Bone marrow (tissue), 2 donors: ENCODE measurements around the gene KCTD14.
"Not testable (repeated sequence)": the region's sequence is repeated elsewhere in the genome, so short reads cannot be mapped to it uniquely, and the experiment has no call there.

Source experiments
- DNase-seq, 2 donors: peaks; one replicate each; lab custom pipeline; 2025; lab: John Stamatoyannopoulos, UW

Gene KCTD14

DNA sequence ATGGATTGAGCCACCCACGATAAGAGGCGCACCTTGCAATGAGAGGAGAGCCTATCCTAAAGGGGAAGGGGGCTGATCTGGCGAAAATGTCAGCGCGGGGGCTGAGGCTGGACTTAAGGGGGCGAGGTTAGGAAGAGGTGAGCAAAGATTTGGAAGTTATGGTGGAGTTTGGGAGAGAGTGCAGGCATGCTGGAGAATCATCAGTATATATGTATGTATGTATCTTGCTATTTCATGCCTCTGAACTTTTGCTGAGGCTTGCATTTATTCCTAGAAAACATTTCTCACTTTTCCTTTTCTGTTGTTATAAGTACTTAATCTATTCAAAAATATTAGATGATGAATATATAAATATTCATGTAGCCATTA lies 23.4 kb upstream of the KCTD14 start:
- DNase-seq = no peak

DNA sequence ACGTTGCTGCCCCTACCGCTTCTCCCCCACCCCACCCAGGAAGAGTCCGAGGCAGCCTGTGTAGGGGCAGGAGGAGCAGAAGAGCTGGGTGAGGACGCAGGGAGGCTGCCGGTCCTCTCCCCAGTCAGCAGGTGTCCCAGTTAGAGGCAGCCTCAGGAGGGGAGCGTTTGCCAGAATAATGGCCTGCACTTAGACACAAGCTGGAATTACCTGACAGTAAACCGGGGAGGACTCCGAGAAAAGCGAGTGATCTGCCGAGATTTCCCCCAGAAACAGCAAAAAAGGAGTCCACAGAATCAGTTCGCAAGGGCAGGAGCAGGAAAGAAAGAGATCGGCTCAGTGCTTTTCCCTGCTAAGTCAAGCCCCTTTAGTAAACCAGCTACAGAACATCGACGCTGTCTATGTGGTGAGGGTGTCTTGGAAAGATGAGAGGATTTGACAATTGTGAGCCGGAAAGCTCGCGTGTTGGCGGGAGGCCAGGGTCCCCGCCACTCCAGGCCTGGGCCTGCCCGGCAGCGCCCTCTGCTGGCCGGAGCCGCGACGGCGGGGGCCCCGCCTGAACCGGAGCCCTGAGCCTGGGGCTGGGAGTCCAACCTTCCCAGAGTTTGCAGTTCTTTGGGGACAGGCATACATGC lies 22.9 kb upstream of the KCTD14 start:
- peak; percentile 28 to 54 for DNase-seq

DNA sequence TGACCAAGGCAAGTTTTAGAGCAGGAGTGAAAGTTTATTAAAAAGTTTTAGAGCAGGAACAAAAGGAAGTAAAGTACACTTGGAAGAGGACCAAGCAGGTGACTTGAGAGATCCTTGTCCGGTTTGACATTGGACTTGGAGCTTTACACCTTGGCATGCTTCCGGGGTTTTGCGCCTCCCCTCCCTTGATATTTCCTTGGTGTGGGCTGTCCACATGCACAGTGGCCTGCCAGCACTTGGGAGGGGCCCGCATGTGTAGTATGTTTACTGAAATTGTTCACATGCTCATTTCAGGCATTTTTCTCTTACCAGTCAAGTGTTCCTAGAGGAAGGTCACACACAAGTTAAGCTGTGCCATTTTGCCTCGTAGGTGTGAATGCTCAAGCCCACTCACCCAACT lies 21.6 kb upstream of the KCTD14 start:
- no peak for DNase-seq

DNA sequence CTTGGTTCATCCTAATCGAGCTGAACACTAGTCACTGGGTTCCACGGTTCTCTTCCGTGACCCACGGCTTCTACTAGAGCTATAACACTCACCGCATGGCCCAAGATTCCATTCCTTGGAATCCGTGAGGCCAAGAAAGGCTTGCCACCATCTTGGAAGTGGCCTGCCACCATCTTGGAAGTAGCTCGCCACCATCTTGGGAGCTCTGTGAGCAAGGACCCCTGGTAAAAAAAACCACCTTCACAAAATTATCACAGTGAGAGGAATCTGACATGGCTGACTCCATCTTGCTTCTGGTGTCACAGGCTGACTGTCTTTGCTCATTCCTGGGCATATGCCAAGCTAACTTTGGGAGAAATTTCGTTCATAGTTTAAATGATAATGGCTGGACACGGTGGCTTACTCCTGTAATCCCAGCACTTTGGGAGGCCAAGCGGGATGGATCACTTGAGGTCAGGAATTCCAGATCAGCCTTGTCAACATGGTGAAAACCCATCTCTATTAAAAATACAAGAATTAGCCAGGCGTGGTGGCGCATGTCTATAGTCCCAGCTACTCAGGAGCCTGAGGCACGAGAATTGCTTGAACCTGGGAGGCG lies 18.9 kb upstream of the KCTD14 start:
- DNase-seq = no peak

DNA sequence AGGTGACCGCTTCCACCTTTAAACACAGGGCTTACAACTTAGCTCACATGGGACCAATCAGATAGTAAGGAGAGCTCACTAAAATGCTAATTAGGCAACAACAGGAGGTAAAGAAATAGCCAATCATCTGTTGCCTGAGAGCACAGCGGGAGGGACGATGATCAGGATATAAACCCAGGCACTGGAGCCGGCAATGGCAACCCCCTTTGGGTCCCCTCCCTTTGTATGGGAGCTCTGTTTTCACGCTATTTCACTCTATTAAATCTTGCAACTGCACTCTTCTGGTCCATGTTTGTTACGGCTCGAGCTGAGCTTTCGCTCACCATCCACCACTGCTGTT lies 18.3 kb upstream of the KCTD14 start:
- not testable (repeated sequence) for DNase-seq

DNA sequence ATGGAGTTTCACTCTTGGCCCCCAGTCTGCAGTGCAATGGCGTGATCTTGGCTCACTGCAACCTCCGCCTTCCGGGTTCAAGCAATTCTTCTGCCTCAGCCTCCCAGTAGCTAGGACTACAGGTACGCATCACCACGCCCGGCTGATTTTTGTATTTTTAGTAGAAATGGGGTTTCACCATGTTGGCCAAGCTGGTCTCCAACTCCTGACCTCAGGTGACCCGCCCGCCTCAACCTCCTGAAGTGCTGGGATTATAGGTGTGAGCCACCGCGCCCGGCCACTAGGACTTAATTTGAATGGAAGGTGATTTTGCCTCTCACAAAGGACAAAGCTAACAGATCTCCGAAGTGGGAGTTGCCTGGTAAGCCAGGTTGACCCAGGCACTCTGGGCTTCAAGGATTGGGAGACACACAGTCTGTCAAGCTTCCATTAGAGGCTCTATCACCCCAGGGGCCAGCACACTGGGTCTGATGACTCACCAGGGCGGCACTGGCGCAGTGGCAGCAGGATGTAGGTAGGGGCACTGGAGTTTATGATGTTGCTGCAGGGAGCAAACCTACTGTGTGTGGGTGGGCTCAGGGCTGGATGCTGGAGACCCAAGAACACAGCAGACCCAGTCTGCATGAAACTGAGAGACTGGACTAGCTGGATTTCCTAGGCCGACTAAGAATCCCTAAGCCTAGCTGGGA lies 17.8 kb upstream of the KCTD14 start:
- no peak for DNase-seq

DNA sequence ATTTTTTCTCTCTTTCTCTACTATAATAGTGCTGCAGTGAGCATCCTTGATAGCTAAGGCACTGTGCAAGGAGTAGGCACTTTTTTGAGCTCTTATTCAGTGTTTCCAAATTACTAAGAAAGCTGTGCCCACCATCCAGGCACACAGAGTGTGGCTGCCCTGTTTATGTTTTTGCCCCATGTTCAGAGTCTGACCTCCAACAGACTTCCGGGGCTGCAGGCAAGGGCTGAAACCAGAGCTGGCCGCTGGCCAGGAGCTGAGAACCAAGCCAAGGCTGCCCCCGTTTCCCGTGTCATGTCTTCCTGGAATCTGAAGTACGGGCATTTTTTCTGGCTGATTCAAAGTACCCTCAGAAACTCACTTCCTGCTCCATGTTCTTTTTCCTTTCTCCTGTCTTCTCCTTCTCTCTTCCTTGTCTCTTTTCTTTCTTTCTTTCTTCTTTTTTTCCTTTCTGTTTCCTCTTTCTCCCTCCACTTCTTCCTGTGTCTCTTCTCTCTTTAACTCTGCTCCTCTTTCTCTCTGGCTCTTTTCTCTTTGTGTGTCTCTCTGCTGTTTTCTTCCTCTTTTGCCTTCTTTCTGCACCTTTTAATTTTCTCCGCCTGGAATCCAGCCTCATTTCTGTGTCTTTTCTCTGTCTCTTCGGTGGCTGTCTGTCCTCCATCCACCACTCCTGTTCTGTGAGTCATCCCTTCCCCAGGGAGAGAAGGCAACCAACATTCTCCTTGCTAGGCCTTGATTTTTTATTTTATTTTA lies 17.0 kb upstream of the KCTD14 start:
- peak in 1 of 2 donors; percentile 43 for DNase-seq

DNA sequence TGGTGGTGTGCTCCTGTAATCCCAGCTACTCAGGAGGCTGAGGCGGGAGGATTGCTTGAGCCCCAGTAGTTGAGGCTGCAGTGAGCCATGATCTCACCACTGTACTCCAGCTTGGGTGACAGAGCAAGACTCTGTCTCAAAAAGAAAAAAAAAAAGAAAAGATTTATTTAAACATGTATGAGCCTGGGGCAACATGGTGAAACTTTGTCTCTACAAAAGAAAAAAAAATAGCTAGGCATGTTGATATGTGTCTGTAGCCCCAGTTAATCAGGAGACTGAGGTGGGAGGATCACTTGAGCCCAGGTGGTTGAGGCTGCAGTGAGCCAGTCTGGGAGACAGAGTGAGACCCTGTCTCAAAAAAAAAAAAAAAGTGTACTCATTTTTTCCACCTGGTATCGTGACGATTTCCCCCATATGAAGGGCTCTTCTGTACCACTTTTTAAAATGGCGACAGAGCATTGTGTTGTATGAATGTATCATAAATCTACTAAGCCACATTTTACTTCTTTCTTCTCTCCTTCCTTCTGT lies 16.4 kb upstream of the KCTD14 start:
- no peak for DNase-seq

DNA sequence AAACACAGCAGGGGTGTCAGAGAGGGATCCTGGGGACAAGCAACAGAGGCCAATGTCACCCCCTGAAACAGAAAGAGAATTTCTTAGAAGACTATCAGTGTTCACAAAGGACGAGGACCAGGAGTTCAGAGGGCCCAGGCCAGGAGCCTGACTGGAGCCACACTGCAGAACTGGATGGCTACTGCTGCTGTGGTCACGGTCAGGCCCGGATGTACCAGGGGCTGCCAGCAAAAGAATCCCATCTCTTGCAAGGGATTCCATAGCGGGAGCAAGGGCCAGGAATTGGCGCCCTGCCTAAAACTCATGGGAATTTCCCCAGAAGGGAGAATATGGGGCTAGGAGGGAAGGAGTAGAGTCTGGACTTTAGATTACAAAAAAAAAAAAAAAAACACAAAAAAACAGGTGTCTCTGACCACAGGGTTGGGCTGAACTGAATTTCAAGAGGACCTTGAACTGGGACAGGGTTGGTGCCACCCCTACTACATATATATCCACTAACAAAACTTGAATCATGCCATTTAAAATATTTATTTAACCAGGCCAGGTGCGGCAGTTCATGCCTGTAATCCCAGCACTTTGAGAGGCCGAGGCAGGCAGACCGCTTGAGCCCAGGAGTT lies 15.7 kb upstream of the KCTD14 start:
- DNase-seq = no peak

DNA sequence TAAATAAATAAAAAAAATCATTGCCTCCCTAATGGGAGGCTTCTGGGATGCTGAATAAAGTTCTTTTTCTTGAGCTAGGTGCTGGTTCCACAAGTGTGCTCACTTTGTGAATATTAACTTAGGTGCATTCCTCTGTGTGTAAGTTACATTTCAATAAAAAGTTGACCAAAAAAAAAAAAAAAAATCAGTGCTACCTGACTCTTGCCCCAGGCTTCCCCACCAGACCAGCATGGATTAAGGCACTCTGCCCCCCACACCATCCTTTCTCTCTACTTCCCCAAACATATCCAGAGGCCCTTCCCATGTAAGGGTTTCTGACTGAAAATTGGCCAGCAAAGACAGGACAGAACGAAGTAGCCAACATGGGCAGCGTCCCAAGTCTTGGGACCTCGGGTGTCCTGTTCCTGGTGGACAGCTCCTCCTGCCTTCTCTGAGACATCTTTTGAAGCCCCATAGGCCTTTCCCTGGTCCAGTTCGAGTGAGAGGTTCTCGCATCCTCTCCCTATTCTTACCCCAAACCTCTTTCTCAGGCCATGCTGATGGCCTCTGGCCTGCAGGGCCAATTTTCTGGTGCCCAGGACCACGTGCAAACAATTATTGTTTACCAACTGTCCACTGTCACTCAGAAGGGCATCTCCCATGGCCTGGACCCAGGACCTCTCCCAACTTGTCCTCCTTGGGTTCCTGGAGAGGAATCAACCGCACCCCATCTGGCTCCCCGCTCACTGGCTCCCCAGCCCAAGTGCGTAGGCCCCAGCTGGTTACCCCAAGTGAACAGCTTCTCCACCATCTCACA lies 14.9 kb upstream of the KCTD14 start:
- no peak for DNase-seq

DNA sequence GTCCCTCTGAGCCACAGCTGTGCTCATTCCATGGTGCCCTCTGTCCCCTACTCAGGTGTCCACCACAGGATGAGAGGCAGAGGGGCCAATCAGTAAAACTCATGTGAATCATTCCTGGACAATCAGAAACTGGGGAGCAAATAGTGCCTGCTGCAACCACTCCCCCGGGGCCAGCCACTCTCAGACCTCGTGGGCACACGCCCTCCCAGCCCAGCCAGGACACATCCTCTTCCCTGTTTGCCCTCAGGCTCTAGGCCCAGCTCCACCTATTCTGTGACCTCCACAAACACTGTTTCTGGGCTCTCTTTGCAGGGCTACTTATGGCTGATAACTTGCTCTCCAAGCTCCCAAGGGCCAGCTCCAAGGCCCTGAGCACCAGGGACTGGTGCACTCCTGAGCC lies 14.0 kb upstream of the KCTD14 start:
- no peak for DNase-seq

DNA sequence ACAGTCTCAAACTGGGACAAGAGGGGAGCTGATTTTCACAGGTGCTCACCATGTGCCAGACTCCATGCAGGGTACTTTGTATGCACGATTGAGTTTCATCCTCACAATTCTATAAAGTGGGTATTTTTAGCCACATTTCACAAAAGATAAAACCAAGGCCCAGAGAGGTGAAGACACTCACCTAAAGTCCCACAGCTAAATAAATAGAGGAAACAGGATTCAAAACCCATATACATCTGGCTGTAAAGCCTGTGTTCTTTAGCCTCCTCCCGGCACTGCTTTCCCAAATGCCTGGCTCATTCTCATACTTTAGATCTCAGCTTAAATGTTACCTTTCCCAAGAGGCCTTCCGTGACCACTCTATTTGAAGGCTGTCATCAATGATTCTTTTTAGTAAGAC lies 13.2 kb upstream of the KCTD14 start:
- DNase-seq = no peak

DNA sequence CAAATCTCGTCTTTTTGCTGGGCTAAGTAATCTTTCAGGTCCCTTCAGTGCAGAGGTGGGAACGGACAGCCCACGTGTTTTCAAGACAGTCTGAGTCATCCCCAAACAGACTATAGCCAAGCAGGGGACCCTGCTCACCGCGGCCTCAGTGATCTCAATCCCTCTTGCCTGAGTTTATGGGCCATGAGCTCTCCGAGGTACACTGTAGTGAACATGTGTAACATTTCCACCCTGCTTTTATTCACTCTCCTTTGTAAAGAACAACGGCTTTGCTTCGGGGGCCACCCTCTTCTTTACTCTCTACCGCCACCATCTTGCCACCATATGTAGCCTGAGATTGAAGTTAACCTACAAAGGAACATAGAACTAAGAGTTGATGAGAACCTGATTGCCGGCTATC lies 11.5 kb upstream of the KCTD14 start:
- no peak for DNase-seq

DNA sequence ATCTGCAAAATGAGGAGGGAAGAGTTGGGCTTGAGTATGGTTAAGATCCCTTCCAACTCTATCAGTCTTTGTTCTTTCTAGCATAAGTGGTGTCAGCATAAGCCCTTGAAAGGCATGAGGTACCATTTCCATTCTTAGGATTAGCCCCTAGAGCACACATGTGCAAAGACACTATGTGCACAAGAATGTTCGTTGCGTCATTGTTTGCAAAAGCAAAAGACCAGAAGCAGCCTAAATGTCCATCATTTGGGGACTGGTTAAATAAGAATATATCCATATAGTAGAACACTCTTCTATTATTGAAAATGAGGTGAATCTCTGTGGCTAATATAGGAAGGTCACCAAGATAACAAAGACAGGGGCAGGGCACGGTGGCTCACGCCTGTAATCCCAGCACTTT lies 10.0 kb upstream of the KCTD14 start:
- no peak for DNase-seq

DNA sequence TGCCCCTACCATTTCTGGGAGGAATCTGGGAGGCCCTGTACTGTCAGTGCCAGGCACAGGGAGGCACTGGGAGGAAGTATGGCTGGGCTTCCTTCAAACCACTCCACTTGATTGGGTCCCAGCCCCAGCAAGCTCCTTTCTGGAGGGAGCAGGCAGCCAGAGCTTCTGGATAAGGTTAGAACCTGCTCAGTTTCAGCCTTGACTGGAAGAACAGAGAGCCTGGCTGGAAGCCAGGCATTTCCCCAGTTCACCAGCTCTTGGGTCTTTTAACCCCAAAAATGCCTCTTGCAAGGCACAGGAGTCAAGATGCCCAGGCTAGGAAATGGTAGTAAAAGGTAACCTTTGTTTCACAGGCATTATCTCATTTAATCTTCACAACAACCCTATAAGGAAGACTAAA lies 9.0 kb upstream of the KCTD14 start:
- DNase-seq = no peak

DNA sequence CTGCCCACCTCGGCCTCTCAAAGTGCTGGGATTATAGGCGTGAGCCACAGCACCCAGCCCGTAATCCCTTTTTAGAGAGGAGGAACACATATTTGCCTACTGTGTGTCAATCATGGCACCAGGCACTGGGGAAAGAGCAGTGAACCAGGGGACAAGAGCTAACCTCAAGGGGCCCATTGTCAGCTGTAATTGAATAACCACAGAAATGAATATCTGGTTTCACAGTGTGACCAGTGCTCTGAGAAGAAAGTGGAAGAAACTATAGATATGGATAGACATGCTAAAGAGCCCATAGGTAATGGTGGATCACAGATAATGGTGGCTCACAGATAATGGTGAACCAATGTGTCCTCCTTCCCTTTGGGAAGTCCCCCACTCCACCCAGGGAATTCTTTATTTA lies 8.6 kb upstream of the KCTD14 start:
- DNase-seq = no peak

DNA sequence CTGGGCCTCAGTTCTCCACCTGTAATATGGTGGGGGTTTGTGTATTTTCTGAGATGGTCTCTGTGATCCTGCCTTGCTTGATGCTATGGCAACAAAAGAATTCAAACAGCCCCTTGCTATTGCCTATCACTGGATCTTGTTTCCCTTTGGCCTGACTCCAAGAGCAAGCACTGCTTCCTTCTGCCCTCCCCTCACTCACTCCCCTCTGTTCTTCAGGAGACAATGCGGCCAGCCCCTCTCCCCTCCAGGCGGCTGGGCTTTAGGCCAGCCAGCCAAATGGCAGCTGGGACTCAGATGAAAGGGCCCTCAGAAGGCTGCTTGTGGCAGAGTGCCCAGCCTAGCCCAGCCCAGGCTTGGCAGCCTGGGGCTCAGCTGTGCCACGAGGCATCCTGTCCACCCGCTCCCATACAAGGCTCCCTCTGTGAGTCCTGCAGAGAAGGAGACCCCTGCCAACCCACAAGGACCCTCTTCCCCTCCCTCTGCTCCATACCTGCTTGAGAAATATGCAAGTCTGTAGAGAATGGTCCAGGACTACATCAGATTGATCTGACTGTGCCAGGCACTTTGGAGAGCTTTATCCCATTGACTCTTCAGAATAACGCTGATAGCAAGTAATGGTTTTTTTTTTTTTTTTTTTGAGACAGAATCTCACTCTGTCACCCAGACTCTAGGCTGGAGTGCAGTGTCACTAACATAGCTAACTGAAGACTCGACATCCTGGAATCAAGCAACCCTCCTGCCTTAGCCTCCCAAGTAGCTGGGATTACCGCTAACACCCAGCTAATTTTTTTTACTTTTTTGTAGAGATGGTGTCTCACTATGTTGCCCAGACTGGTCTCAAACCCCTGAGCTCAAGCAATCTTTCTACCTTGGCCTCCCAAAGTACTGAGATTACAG lies 7.6 kb upstream of the KCTD14 start:
- DNase-seq = peak in 1 of 2 donors; percentile 61

DNA sequence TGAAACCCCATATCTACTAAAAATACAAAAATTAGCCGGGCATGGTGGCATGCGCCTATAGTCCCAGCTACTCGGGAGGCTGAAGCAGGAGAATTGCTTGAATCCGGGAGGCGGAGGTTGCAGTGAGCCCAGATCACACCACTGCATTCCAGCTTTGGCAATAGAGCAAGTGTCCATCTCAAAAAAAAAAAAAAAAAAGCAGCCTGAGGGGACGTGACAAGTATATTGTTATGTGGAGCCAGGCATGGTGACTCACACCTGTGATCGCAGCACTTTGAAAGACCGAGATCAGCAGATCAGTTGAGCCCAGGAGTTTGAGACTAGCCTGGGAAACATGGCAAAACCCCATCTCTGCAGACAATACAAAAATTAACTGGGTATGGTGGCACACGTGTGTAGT lies 5.3 kb upstream of the KCTD14 start:
- DNase-seq = not testable (repeated sequence)

DNA sequence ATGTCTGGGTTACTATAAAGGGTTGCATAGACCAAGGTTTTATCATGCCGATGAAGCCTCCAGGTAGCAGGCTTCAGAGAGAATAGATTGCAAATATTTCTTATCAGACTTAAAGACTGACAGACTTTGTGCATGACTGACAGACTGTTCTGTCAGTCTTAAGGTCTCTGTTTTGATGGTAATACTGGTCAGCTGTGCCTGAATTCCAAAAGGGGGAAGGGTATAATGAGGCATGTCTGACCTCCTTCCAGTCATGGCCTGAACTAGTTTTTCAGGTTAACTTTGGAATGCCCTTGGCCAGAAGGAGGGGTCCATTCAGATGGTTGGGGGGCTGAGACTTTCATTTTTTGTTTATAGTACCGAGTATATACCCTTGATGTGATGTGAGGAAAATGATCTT lies 4.7 kb upstream of the KCTD14 start:
- no peak for DNase-seq

DNA sequence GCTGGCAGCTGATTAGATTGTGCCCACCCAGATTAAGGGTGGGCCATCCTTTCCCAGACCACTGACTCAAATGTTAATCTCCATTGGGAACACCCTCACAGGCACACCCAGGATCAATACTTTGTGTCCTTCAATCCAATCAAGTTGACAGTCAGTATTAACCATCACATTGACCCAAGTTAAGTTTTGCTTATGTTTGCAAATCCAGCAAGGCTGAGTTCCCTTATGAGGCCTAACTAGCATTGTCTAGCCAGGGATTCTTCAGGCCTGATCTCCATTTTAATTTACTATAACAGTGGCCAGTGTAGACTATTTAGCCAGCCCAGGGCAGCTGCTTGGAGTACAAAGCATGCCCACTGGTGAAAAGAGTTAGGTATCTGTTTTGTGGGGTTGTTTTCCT lies 2.3 kb upstream of the KCTD14 start:
- DNase-seq = no peak

DNA sequence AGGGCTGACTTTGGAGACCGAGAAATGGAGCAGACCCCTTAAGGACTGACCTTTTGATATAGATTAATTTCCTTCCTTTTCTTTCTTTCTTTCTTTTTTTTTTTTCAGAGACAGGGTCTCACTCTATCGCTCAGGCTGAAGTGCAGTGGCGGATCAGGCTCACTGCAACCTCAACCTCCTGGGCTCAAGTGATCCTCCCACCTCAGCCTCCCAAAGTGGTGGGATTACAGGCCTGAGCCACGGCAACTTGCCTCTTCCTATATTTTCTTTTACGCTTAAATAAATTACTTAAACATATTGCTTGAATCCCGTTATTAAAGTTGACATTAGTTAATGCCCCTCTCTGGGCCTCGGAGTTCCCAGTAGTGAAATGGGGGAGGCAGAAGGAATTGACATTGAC lies 350 bp upstream of the KCTD14 start:
- DNase-seq = no peak
